ENCODE results near the gene LRBA.

Gene LRBA

DNA sequence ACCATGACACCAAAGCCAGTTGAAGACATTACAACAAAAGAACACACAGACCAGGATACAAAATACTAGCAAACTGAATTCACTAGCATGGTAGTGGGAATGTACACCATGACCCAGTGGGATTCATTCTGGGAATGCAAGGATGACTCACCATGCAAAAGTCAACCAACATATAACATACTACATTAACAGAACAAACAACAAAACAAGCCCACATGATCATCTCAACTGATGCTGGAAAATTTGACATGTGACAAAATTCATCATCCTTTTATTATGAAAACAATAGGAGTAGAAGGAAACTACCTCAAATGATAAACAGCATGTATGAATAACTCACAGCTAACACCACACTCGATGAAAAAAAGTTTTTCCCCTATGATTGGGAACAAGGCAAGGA is 746.6 kb downstream of the LRBA start:
- H3K36me3 ChIP-seq (replicated peaks; ENCODE audit: insufficient read depth, low read length): no peaks in the 10 kb centered on the region
- H3K27ac ChIP-seq (ENCODE audit: low read length): no peak overlapping the region
- no peak overlapping the region for H3K9ac ChIP-seq (ENCODE audit: low read length)
- H3K9me3 ChIP-seq (replicated peaks; ENCODE audit: insufficient read depth, low read length): no peaks in the 10 kb centered on the region
- DNase-seq: no peak
- H3K4me1 ChIP-seq (ENCODE audit: low read length): no peaks in the 10 kb centered on the region
- H3K79me2 ChIP-seq (ENCODE audit: low read length): no peaks in the 10 kb centered on the region
- H3F3A ChIP-seq (ENCODE audit: insufficient read depth, low read length): 0 out of 2 replicates have a peak, but pooled peaks cover 3% of the 10 kb centered on the region
- H3K4me3 ChIP-seq (ENCODE audit: low read length): no peak overlapping the region
- no peaks in the 10 kb centered on the region for H4K20me1 ChIP-seq (ENCODE audit: insufficient read depth, low read length)
- no peaks in the 10 kb centered on the region for H3K27me3 ChIP-seq (replicated peaks; ENCODE audit: insufficient read depth, low read length)
- no peak overlapping the region for H2AFZ ChIP-seq (ENCODE audit: low read length)
- TF ChIP-seq EZH2 (optimal IDR thresholded peaks at IDR 0.05; ENCODE audit: low read depth, low read length) (no peak), EZH2phosphoT487 (IDR thresholded peaks at IDR 0.05; ENCODE audit: low read length) (no peak)
- TF ChIP-seq, protein P1, sequence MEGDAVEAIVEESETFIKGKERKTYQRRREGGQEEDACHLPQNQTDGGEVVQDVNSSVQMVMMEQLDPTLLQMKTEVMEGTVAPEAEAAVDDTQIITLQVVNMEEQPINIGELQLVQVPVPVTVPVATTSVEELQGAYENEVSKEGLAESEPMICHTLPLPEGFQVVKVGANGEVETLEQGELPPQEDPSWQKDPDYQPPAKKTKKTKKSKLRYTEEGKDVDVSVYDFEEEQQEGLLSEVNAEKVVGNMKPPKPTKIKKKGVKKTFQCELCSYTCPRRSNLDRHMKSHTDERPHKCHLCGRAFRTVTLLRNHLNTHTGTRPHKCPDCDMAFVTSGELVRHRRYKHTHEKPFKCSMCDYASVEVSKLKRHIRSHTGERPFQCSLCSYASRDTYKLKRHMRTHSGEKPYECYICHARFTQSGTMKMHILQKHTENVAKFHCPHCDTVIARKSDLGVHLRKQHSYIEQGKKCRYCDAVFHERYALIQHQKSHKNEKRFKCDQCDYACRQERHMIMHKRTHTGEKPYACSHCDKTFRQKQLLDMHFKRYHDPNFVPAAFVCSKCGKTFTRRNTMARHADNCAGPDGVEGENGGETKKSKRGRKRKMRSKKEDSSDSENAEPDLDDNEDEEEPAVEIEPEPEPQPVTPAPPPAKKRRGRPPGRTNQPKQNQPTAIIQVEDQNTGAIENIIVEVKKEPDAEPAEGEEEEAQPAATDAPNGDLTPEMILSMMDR (IDR thresholded peaks at IDR 0.05; ENCODE audit: low read length): no peak
- no peaks in the 10 kb centered on the region for H3K9me2 ChIP-seq (replicated peaks; ENCODE audit: insufficient read depth, low read length)
- no peak overlapping the region for H3K4me2 ChIP-seq (ENCODE audit: low read depth, low read length)

DNA sequence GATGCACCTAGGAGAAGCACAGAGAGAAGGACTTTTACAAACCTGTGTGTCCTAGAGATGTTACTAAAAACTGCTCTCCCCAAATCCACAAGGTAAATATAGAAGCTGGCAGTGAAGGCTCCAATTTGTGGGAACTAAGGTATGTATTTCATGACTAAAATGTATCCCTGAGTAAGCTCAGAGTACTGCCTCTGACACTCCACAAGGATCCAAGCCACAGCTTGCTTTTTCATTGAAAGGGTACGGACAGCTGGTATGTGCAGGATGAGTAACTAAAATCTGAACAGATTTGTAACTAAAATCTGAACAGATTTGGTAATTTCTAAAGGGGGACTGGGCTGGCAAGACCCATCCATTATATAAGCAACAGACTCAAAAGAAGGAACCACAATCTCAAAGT is 749.3 kb downstream of the LRBA start:
- TF ChIP-seq EZH2 (optimal IDR thresholded peaks at IDR 0.05; ENCODE audit: low read depth, low read length) (no peak), EZH2phosphoT487 (IDR thresholded peaks at IDR 0.05; ENCODE audit: low read length) (no peak)
- TF ChIP-seq, protein P1 (IDR thresholded peaks at IDR 0.05; ENCODE audit: low read length): no peak
- Histone ChIP-seq H3K79me2 (ENCODE audit: low read length) (no peaks in the 10 kb centered on the region), H3K27ac (ENCODE audit: low read length) (no peak overlapping the region)

DNA sequence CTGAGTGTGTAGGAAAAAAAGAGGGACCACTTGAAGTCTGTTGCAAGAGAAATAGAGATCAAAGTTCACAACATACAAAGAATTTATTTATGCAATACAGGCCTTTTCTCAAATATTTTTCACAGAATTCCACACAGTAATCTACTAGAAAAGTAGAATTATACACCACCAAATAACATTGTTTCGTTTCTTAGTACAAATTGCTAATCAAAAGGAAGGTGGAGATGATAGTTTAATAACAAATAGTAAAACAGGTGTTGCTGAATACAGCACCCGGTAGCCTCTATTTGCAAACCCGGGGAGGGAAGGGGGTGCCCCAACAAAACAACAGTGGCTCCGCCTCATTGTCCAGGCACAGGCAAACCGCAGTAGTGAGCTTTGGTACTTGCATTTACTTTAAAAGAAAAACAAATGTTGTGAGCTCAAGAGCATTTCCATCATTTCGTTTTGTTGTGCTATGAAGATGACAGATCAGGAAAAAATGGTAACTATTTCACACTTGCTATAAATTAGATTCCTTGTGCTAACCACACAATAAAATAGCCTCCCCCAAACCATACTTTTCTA is 750.4 kb downstream of the LRBA start:
- H3K4me2 ChIP-seq (ENCODE audit: low read depth, low read length): no peak overlapping the region
- H3F3A ChIP-seq (ENCODE audit: insufficient read depth, low read length): 0 out of 2 replicates have a peak, but pooled peaks cover 3% of the 10 kb centered on the region
- H2AFZ ChIP-seq (ENCODE audit: low read length): no peak overlapping the region
- no peak overlapping the region for H3K27ac ChIP-seq (ENCODE audit: low read length)
- no peaks in the 10 kb centered on the region for H3K9me2 ChIP-seq (replicated peaks; ENCODE audit: insufficient read depth, low read length)
- no peaks in the 10 kb centered on the region for H3K79me2 ChIP-seq (ENCODE audit: low read length)
- no peaks in the 10 kb centered on the region for H3K27me3 ChIP-seq (replicated peaks; ENCODE audit: insufficient read depth, low read length)
- no peaks in the 10 kb centered on the region for H3K36me3 ChIP-seq (replicated peaks; ENCODE audit: insufficient read depth, low read length)
- no peak overlapping the region for H3K9ac ChIP-seq (ENCODE audit: low read length)
- H3K4me1 ChIP-seq (ENCODE audit: low read length): no peaks in the 10 kb centered on the region
- H3K9me3 ChIP-seq (replicated peaks; ENCODE audit: insufficient read depth, low read length): no peaks in the 10 kb centered on the region
- no peak overlapping the region for H3K4me3 ChIP-seq (ENCODE audit: low read length)
- DNase-seq: no peak
- no peaks in the 10 kb centered on the region for H4K20me1 ChIP-seq (ENCODE audit: insufficient read depth, low read length)
- TF ChIP-seq EZH2 (optimal IDR thresholded peaks at IDR 0.05; ENCODE audit: low read depth, low read length) (no peak), EZH2phosphoT487 (IDR thresholded peaks at IDR 0.05; ENCODE audit: low read length) (no peak)
- TF ChIP-seq, protein P1 (IDR thresholded peaks at IDR 0.05; ENCODE audit: low read length): no peak

More for the DNA sequence above, 749.3 kb downstream of the LRBA start:
- Histone ChIP-seq H2AFZ (ENCODE audit: low read length) (no peak overlapping the region), H3K4me3 (ENCODE audit: low read length) (no peak overlapping the region), H4K20me1 (ENCODE audit: insufficient read depth, low read length) (no peaks in the 10 kb centered on the region), H3K4me2 (ENCODE audit: low read depth, low read length) (no peak overlapping the region), H3K9me2 (replicated peaks; ENCODE audit: insufficient read depth, low read length) (no peaks in the 10 kb centered on the region), H3K36me3 (replicated peaks; ENCODE audit: insufficient read depth, low read length) (no peaks in the 10 kb centered on the region), H3K9me3 (replicated peaks; ENCODE audit: insufficient read depth, low read length) (no peaks in the 10 kb centered on the region), H3K9ac (ENCODE audit: low read length) (no peak overlapping the region), H3K4me1 (ENCODE audit: low read length) (no peaks in the 10 kb centered on the region), H3F3A (ENCODE audit: insufficient read depth, low read length) (0 out of 2 replicates have a peak, but pooled peaks cover 3% of the 10 kb centered on the region), H3K27me3 (replicated peaks; ENCODE audit: insufficient read depth, low read length) (no peaks in the 10 kb centered on the region)
- DNase-seq: no peak

Data from MM.1S (cell line).